GM12873 (cell line): Measurements from ENCODE around the gene RHOH.

ENCODE experiments used
- TF ChIP-seq, protein P1 (sequence below): IDR thresholded peaks from 2 replicates; pipeline ENCODE4 v1.5.1; 2012; ENCODE audit warnings: low read depth, mild to moderate bottlenecking, moderate library complexity, low read length, control low read depth; ENCODE audit not compliant: insufficient read depth; ENCODE audit errors: missing control alignments

Gene RHOH

GRCh38 chr4:40194602-40195161 is 2.1 kb upstream of the RHOH start:
- TF ChIP-seq, protein P1, sequence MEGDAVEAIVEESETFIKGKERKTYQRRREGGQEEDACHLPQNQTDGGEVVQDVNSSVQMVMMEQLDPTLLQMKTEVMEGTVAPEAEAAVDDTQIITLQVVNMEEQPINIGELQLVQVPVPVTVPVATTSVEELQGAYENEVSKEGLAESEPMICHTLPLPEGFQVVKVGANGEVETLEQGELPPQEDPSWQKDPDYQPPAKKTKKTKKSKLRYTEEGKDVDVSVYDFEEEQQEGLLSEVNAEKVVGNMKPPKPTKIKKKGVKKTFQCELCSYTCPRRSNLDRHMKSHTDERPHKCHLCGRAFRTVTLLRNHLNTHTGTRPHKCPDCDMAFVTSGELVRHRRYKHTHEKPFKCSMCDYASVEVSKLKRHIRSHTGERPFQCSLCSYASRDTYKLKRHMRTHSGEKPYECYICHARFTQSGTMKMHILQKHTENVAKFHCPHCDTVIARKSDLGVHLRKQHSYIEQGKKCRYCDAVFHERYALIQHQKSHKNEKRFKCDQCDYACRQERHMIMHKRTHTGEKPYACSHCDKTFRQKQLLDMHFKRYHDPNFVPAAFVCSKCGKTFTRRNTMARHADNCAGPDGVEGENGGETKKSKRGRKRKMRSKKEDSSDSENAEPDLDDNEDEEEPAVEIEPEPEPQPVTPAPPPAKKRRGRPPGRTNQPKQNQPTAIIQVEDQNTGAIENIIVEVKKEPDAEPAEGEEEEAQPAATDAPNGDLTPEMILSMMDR: no peak

DNA sequence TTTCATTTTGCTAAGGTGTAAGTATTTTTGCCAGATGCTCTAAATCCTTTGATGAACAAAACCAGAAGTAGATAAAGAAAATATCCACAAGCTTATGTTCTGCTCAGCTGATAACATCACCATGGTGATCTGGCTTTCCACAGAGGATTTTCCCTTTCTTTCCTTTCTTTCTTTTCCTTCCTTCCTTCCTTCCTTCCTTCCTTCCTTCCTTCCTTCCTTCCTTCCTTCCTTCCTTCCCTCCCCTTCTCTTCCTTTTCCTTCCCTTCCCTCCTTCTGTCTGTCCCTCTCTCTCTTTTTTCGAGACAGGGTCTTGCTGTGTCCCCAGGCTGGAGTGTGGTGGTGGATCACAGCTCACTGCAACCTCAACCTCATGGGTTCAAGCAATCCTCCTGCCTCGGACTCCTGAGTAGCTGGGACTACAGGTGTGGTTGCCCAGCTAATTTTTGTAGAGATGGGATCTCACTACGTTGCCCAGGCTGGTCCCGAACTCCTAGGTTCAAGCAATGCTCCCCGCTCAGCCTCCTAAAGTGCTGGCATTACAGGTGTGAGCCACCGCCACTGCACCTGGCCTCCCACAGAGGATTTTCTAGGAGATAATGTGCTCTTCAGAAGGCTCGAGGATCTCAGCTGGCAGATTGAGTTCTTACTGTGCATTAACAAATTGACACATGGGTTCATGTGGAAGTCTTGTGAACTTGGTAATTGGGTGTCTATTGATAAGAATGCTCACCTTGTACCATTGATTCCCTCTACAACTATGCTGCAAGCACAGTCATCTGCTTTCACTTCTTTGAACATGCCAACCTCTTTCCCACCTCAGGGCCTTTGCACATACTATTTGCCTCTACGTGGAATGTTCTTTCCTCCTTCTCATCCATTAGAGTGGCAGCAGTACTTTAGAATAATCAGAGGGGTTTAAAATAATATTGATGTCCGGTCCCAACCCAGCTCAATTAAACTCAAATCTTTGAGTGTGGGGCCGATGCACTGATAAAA is 1.4 kb upstream of the RHOH start:
- TF ChIP-seq, protein P1: no peak

DNA sequence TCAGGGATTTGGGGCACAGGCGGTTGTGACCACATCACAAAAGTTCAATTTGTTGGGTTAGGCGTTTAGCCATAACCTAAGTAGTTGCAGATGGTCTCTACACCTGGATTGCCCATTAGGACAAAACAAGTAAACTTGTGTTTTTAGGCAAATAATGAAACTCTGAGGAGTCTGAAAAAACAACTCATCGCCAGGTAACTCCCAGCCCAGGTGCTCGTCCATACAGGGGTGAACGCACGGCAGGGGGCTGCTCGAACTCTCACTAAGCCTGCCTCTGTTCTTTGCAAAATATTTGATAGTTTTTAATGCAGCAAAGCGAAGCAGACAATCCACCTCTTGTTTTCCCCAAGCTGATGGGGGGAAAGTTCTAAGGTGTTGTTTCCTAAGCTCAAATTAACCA is 559 bp upstream of the RHOH start:
- TF ChIP-seq, protein P1: no peak

DNA sequence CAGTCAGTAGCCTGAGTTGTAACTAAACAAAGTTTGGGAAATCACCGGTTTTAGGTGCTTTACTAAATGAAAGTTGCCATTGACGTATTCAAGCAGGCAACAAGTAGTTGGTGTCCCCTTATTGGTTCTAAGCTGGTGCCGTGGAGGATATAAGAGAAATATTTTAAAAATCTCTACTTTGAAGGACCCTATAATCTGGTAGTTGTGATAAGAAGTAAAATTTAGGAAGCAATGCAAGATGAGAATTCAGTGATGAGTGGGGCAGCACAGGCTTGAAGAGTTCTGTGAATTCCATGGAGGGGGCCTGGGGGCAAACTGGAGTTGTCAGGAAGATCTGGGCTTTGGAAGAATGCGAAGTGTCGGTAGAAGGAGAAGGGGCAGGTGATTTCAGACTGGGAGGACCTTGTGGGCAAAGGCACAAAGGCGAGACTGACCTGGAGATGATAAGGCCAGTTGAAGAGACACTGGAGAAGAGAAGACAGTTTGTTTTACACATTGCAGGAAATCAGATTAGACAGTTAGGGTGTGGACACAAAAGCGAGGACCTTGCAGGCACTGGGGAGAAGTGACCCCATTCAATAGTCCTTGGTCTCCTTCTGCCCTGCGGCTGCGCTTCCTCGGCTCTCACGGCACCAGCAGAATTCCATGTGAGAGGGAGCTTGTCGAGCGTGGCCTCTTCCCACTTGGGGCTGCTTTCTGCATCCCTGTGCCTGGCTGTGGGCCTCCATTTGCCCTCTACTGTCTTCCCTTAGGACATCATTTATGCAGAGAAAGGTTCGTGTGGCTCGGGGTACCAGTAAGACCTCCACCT is 1.3 kb downstream of the RHOH start:
- TF ChIP-seq, protein P1: no peak

DNA sequence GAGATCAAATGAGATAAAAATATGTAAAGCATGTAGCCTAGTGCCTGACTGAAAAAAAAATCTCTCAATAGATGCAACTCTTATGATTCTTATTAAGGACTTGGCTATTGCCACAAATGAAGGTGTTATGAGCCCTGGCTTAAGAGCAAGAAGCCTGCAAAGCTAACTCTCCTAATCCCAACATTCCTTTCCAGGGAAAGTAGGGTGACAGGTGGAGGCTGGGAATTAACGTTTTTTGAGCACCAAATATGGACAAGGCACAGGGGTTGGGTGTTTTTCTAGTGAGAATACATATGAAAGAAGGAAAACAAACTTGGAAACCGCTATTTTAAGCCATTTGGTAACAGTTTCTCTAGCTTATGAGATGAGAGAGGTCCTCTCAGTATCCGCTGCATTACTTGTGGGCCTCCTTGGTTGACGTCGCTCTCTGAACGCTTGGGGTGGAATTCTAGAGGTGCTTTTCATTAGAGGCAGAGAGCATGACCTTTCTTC is 2.4 kb downstream of the RHOH start:
- TF ChIP-seq, protein P1: no peak

GRCh38 chr4:40199999-40200874 is 3.4 kb downstream of the RHOH start:
- TF ChIP-seq, protein P1: no peak
